HFFc6 (cell line): ENCODE data around the gene PIGC. TPM values are rescaled to one million over a fixed set of nuclear protein-coding genes. Genes with fewer than 3 reads are reported as not detected.
A peak's percentile ranks its signal among the peaks of the same experiment; 100 is the strongest.

Experiments
- DNase-seq: peaks from one replicate; pipeline ENCODE4 v3.0.0-alpha.2; 2018
- H3K27ac Mint-ChIP-seq: 2 replicates; pipeline ENCODE4 v1.8.0; 2020; ENCODE audit warnings: mild to moderate bottlenecking, mixed read lengths
- H3K27me3 Mint-ChIP-seq: 2 replicates; pipeline ENCODE4 v1.8.0; 2021; ENCODE audit warnings: mild to moderate bottlenecking, moderate library complexity, mixed read lengths; ENCODE audit not compliant: insufficient read depth
- H3K36me3 Mint-ChIP-seq: 2 replicates; pipeline ENCODE4 v1.8.0; 2021; ENCODE audit warnings: low read depth, mixed read lengths
- H3K4me1 Mint-ChIP-seq: 2 replicates; pipeline ENCODE4 v1.8.0; 2020; ENCODE audit warnings: low read depth, mixed read lengths
- H3K4me3 Mint-ChIP-seq: 2 replicates; pipeline ENCODE4 v1.8.0; 2020; ENCODE audit warnings: mild to moderate bottlenecking, moderate library complexity, mixed read lengths
- H3K9me3 Mint-ChIP-seq: 2 replicates; pipeline ENCODE4 v1.8.0; 2020; ENCODE audit warnings: mild to moderate bottlenecking, mixed read lengths
- CTCF ChIP-seq: fragments of 200-600 bp; sonication (generic); IDR thresholded peaks from 2 replicates; pipeline ENCODE4 v1.5.0; 2021; ENCODE audit warnings: antibody characterized with exemption, mild to moderate bottlenecking
- total RNA-seq, 6 experiments: library from RNA; stranded (reverse); fragmentation: NEBNext Ultra II Directional; extraction: Animal tissue kit (Norgen Biotek cat#: 25700); gene quantifications; 2 replicates in 1 of 6; 3 replicates in 5 of 6; pipeline ENCODE4 v1.2.3, GENCODE V29; 2021

Gene PIGC
- total RNA-seq, 6 experiments from 2014 or later: 14.2 to 17.1 (median 15.3) TPM

GRCh38 chr1:172452536-172453152 lies 8.8 kb upstream of the PIGC start:
- peaks cover 6% of the 10 kb centered on the region for H3K27me3 Mint-ChIP-seq
- DNase-seq: no peak
- H3K27ac Mint-ChIP-seq: no peak overlapping the region
- H3K9me3 Mint-ChIP-seq: no peaks in the 10 kb centered on the region
- no peak overlapping the region for H3K4me3 Mint-ChIP-seq
- no peak for TF ChIP-seq CTCF
- peaks cover 53% of the 10 kb centered on the region for H3K4me1 Mint-ChIP-seq
- no peaks in the 10 kb centered on the region for H3K36me3 Mint-ChIP-seq

GRCh38 chr1:172451002-172451443 lies 7.2 kb upstream of the PIGC start:
- Mint-ChIP-seq H3K27ac (no peak overlapping the region; the same call in 1 of the 2 replicates), H3K27me3 (peaks cover 3% of the 10 kb centered on the region), H3K9me3 (no peaks in the 10 kb centered on the region), H3K36me3 (no peaks in the 10 kb centered on the region), H3K4me1 (peaks cover 55% of the 10 kb centered on the region), H3K4me3 (no peak overlapping the region)
- DNase-seq: peak; percentile 36
- no peak for TF ChIP-seq CTCF

- TF ChIP-seq CTCF: no peak
- H3K36me3 Mint-ChIP-seq: no peaks in the 10 kb centered on the region
- no peak overlapping the region for H3K27ac Mint-ChIP-seq
- H3K9me3 Mint-ChIP-seq: no peaks in the 10 kb centered on the region
- peaks cover 3% of the 10 kb centered on the region for H3K27me3 Mint-ChIP-seq
- H3K4me3 Mint-ChIP-seq: no peak overlapping the region
- DNase-seq: no peak
- H3K4me1 Mint-ChIP-seq: peaks cover 55% of the 10 kb centered on the region
Observed at GRCh38 chr1:172450524-172450885, 6.6 kb upstream of the PIGC start.

GRCh38 chr1:172449585-172450523 lies 6.0 kb upstream of the PIGC start:
- Mint-ChIP-seq H3K9me3 (no peaks in the 10 kb centered on the region), H3K36me3 (no peaks in the 10 kb centered on the region), H3K4me1 (peaks cover 55% of the 10 kb centered on the region), H3K4me3 (no peak overlapping the region), H3K27me3 (peaks cover 3% of the 10 kb centered on the region), H3K27ac (0 out of 2 replicates have a peak overlapping the region, but pooled peaks have one; percentile 4)
- DNase-seq: peak; percentile 70
- TF ChIP-seq CTCF: peak; percentile 91

GRCh38 chr1:172448995-172449584 lies 5.2 kb upstream of the PIGC start:
- 0 out of 2 replicates have a peak overlapping the region, but pooled peaks have one; percentile 4 for H3K27ac Mint-ChIP-seq

More at GRCh38 chr1:172448995-172449584, 5.2 kb upstream of the PIGC start:
- H3K4me3 Mint-ChIP-seq: no peak overlapping the region
- DNase-seq: no peak
- peaks cover 3% of the 10 kb centered on the region for H3K27me3 Mint-ChIP-seq
- H3K9me3 Mint-ChIP-seq: no peaks in the 10 kb centered on the region
- peaks cover 61% of the 10 kb centered on the region for H3K4me1 Mint-ChIP-seq
- H3K36me3 Mint-ChIP-seq: no peaks in the 10 kb centered on the region
- no peak for TF ChIP-seq CTCF
